ENCODE data around the gene CAMTA1.
"Not testable (repeated sequence)": the region's sequence is repeated elsewhere in the genome, so short reads cannot be mapped to it uniquely, and the experiment has no call there.

The CAMTA1 gene

GRCh38 chr1:7704214-7705047, 919.2 kb downstream of the CAMTA1 start:
- peak overlapping the region in 4 of 5 donors; percentile 36 to 80 (median 66) for H3K4me3 ChIP-seq (ENCODE audit: low read depth in 1 of 5, low read length in 5 of 5)
- H3K4me1 ChIP-seq (ENCODE audit: control insufficient read depth in 5 of 5, insufficient read depth in 5 of 5, low read length in 5 of 5), result peaks cover 0 to 14% (median 14%) of the 10 kb centered on the region in 5 donors
- H3K9ac ChIP-seq (ENCODE audit: low read length in 5 of 5), result no peak overlapping the region
- H3K9me3 ChIP-seq (ENCODE audit: control insufficient read depth in 5 of 5, low read length in 5 of 5), result no peaks in the 10 kb centered on the region
- H3K27ac ChIP-seq (ENCODE audit: low read depth, low read length), result no peak overlapping the region
- H3K36me3 ChIP-seq (ENCODE audit: control insufficient read depth in 5 of 5, insufficient read depth in 5 of 5, low read length in 5 of 5), result no peaks in the 10 kb centered on the region
- peaks cover 0 to 3% (median 0%) of the 10 kb centered on the region in 5 donors for H3K27me3 ChIP-seq (ENCODE audit: control insufficient read depth in 5 of 5, insufficient read depth in 4 of 5, low read length in 5 of 5)

- Histone ChIP-seq H3K27me3 (ENCODE audit: control insufficient read depth in 5 of 5, insufficient read depth in 4 of 5, low read length in 5 of 5) (peaks cover 0 to 3% (median 0%) of the 10 kb centered on the region in 5 donors), H3K36me3 (ENCODE audit: control insufficient read depth in 5 of 5, insufficient read depth in 5 of 5, low read length in 5 of 5) (no peaks in the 10 kb centered on the region), H3K4me3 (ENCODE audit: low read depth in 1 of 5, low read length in 5 of 5) (peak overlapping the region; percentile 29 to 80 (median 64)), H3K9ac (ENCODE audit: low read length in 5 of 5) (peak overlapping the region in 2 of 5 donors; percentile 30 to 56), H3K27ac (ENCODE audit: low read depth, low read length) (no peak overlapping the region), H3K9me3 (ENCODE audit: control insufficient read depth in 5 of 5, low read length in 5 of 5) (no peaks in the 10 kb centered on the region), H3K4me1 (ENCODE audit: control insufficient read depth in 5 of 5, insufficient read depth in 5 of 5, low read length in 5 of 5) (peaks cover 0 to 14% (median 14%) of the 10 kb centered on the region in 5 donors)
Measured at GRCh38 chr1:7705048-7705907, 920.0 kb downstream of the CAMTA1 start.

GRCh38 chr1:7705908-7706216, 920.6 kb downstream of the CAMTA1 start:
- no peak overlapping the region for H3K27ac ChIP-seq (ENCODE audit: low read depth, low read length)
- H3K4me3 ChIP-seq (ENCODE audit: low read depth in 1 of 5, low read length in 5 of 5), result peak overlapping the region; percentile 14 to 80 (median 43)
- H3K4me1 ChIP-seq (ENCODE audit: control insufficient read depth in 5 of 5, insufficient read depth in 5 of 5, low read length in 5 of 5), result peaks cover 0 to 14% (median 14%) of the 10 kb centered on the region in 5 donors
- peaks cover 0 to 3% (median 0%) of the 10 kb centered on the region in 5 donors for H3K27me3 ChIP-seq (ENCODE audit: control insufficient read depth in 5 of 5, insufficient read depth in 4 of 5, low read length in 5 of 5)
- H3K36me3 ChIP-seq (ENCODE audit: control insufficient read depth in 5 of 5, insufficient read depth in 5 of 5, low read length in 5 of 5), result no peaks in the 10 kb centered on the region
- no peaks in the 10 kb centered on the region for H3K9me3 ChIP-seq (ENCODE audit: control insufficient read depth in 5 of 5, low read length in 5 of 5)
- H3K9ac ChIP-seq (ENCODE audit: low read length in 5 of 5), result peak overlapping the region in 2 of 5 donors; percentile 4 to 30

- no peaks in the 10 kb centered on the region for H3K9me3 ChIP-seq (ENCODE audit: control insufficient read depth in 5 of 5, low read length in 5 of 5)
- peaks cover 0 to 3% (median 0%) of the 10 kb centered on the region in 5 donors for H3K27me3 ChIP-seq (ENCODE audit: control insufficient read depth in 5 of 5, insufficient read depth in 4 of 5, low read length in 5 of 5)
- H3K4me1 ChIP-seq (ENCODE audit: control insufficient read depth in 5 of 5, insufficient read depth in 5 of 5, low read length in 5 of 5), result peaks cover 0 to 14% (median 14%) of the 10 kb centered on the region in 5 donors
- no peaks in the 10 kb centered on the region for H3K36me3 ChIP-seq (ENCODE audit: control insufficient read depth in 5 of 5, insufficient read depth in 5 of 5, low read length in 5 of 5)
- H3K27ac ChIP-seq (ENCODE audit: low read depth, low read length), result no peak overlapping the region
- no peak overlapping the region for H3K4me3 ChIP-seq (ENCODE audit: low read depth in 1 of 5, low read length in 5 of 5)
- no peak overlapping the region for H3K9ac ChIP-seq (ENCODE audit: low read length in 5 of 5)
Measured at GRCh38 chr1:7707527-7707926, 922.3 kb downstream of the CAMTA1 start.

GRCh38 chr1:7708065-7708464, 922.8 kb downstream of the CAMTA1 start:
- peaks cover 0 to 14% (median 14%) of the 10 kb centered on the region in 5 donors for H3K4me1 ChIP-seq (ENCODE audit: control insufficient read depth in 5 of 5, insufficient read depth in 5 of 5, low read length in 5 of 5)
- not testable (repeated sequence) for H3K36me3 ChIP-seq (ENCODE audit: control insufficient read depth in 5 of 5, insufficient read depth in 5 of 5, low read length in 5 of 5); H3K9ac ChIP-seq (ENCODE audit: low read length in 5 of 5); H3K27ac ChIP-seq (ENCODE audit: low read depth, low read length); H3K9me3 ChIP-seq (ENCODE audit: control insufficient read depth in 5 of 5, low read length in 5 of 5); H3K4me3 ChIP-seq (ENCODE audit: low read depth in 1 of 5, low read length in 5 of 5); H3K27me3 ChIP-seq (ENCODE audit: control insufficient read depth in 5 of 5, insufficient read depth in 4 of 5, low read length in 5 of 5)

DNA sequence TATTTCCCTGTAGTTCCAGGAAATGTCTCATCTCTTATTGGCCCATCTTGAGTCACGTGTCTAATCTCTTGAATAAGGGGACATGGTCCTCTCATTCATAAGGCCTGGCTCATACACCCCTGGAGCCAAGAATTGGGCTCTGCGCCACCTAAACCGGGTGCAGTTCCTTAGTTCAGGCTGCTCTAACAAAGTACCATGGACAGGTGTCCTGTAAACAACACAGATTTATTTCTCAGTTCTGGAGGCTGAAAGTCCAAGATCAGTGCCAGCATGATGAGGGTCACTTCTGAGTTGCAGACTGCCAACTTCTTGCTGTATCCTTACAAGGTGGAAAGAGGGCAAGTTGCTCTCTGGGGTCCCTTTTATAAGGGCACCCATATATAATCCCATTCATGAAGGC, 925.6 kb downstream of the CAMTA1 start:
- Histone ChIP-seq H3K9me3 (ENCODE audit: control insufficient read depth in 5 of 5, low read length in 5 of 5) (no peaks in the 10 kb centered on the region), H3K4me3 (ENCODE audit: low read depth in 1 of 5, low read length in 5 of 5) (no peak overlapping the region), H3K9ac (ENCODE audit: low read length in 5 of 5) (no peak overlapping the region), H3K4me1 (ENCODE audit: control insufficient read depth in 5 of 5, insufficient read depth in 5 of 5, low read length in 5 of 5) (peaks cover 0 to 4% (median 2%) of the 10 kb centered on the region in 5 donors), H3K27me3 (ENCODE audit: control insufficient read depth in 5 of 5, insufficient read depth in 4 of 5, low read length in 5 of 5) (peaks cover 0 to 2% (median 0%) of the 10 kb centered on the region in 5 donors), H3K36me3 (ENCODE audit: control insufficient read depth in 5 of 5, insufficient read depth in 5 of 5, low read length in 5 of 5) (no peaks in the 10 kb centered on the region), H3K27ac (ENCODE audit: low read depth, low read length) (no peak overlapping the region)

DNA sequence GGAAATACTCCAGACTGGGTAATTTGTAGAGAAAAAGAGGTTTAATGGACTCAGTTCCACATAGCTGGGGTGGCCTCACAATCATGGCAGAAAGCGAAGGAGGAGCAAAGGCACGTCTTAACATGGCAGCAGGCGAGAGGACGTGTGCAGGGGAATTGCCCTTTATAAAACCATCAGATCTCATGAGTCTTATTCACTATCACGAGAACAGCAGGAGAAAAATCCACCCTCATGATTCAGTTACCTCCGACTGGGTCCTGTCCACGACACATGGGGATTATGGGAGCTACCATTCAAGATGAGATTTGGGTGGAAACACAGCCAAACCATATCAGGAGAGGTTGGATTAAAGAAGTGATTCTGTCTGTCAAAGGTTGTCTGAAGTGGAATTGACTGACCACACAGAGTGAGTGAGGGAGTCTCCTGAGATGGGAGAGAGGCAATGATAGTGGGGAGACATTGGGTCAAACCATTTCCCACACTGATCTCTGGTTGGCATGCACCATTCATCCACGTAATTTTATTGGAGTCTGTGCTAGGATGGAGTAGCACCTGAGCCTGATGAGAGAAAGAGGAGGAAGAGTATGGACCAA, 927.6 kb downstream of the CAMTA1 start:
- Histone ChIP-seq H3K27me3 (ENCODE audit: control insufficient read depth in 5 of 5, insufficient read depth in 4 of 5, low read length in 5 of 5) (no peaks in the 10 kb centered on the region), H3K4me3 (ENCODE audit: low read depth in 1 of 5, low read length in 5 of 5) (no peak overlapping the region), H3K9me3 (ENCODE audit: control insufficient read depth in 5 of 5, low read length in 5 of 5) (no peaks in the 10 kb centered on the region), H3K36me3 (ENCODE audit: control insufficient read depth in 5 of 5, insufficient read depth in 5 of 5, low read length in 5 of 5) (no peaks in the 10 kb centered on the region), H3K4me1 (ENCODE audit: control insufficient read depth in 5 of 5, insufficient read depth in 5 of 5, low read length in 5 of 5) (peaks cover 0 to 3% (median 0%) of the 10 kb centered on the region in 5 donors), H3K27ac (ENCODE audit: low read depth, low read length) (no peak overlapping the region), H3K9ac (ENCODE audit: low read length in 5 of 5) (no peak overlapping the region)

DNA sequence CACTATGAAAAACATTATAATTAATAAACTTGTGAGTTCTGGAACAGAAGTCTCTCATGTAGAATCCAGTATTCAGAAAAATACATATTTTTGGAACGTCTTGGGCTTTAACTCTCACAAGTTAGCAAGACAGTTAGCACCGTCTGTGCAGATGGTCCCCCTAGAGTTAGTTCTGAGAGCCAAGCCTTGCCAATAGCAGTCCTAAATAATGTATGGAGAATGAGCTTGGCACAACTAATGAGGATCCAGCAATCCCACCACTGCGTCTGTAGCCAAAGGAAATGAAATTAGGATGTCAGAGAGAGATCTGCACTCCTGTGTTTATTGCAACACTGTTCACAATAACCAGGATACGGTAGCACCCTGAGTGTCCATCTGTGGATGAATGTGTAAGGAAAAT, 931.3 kb downstream of the CAMTA1 start:
- no peak overlapping the region for H3K9ac ChIP-seq (ENCODE audit: low read length in 5 of 5)
- no peak overlapping the region for H3K4me3 ChIP-seq (ENCODE audit: low read depth in 1 of 5, low read length in 5 of 5)
- no peaks in the 10 kb centered on the region for H3K36me3 ChIP-seq (ENCODE audit: control insufficient read depth in 5 of 5, insufficient read depth in 5 of 5, low read length in 5 of 5)
- H3K9me3 ChIP-seq (ENCODE audit: control insufficient read depth in 5 of 5, low read length in 5 of 5), result no peaks in the 10 kb centered on the region
- H3K27me3 ChIP-seq (ENCODE audit: control insufficient read depth in 5 of 5, insufficient read depth in 4 of 5, low read length in 5 of 5), result peaks cover 0 to 7% (median 0%) of the 10 kb centered on the region in 5 donors
- H3K4me1 ChIP-seq (ENCODE audit: control insufficient read depth in 5 of 5, insufficient read depth in 5 of 5, low read length in 5 of 5), result peaks cover 0 to 3% (median 0%) of the 10 kb centered on the region in 5 donors
- no peak overlapping the region for H3K27ac ChIP-seq (ENCODE audit: low read depth, low read length)

GRCh38 chr1:7717748-7718368, 932.6 kb downstream of the CAMTA1 start:
- Histone ChIP-seq H3K4me3 (ENCODE audit: low read depth in 1 of 5, low read length in 5 of 5) (no peak overlapping the region), H3K27me3 (ENCODE audit: control insufficient read depth in 5 of 5, insufficient read depth in 4 of 5, low read length in 5 of 5) (peaks cover 0 to 7% (median 0%) of the 10 kb centered on the region in 5 donors), H3K27ac (ENCODE audit: low read depth, low read length) (no peak overlapping the region), H3K9me3 (ENCODE audit: control insufficient read depth in 5 of 5, low read length in 5 of 5) (no peaks in the 10 kb centered on the region), H3K9ac (ENCODE audit: low read length in 5 of 5) (no peak overlapping the region), H3K4me1 (ENCODE audit: control insufficient read depth in 5 of 5, insufficient read depth in 5 of 5, low read length in 5 of 5) (peaks cover 0 to 3% (median 0%) of the 10 kb centered on the region in 5 donors), H3K36me3 (ENCODE audit: control insufficient read depth in 5 of 5, insufficient read depth in 5 of 5, low read length in 5 of 5) (no peaks in the 10 kb centered on the region)

All from subcutaneous abdominal adipose tissue (tissue), 5 donors.